NK-92 (cell line): ENCODE data around the gene IFITM10.

Experiments used
- DNase-seq: peaks from one replicate; lab custom pipeline; 2025; ENCODE audit not compliant: unreplicated experiment; lab: John Stamatoyannopoulos, UW

Gene IFITM10

GRCh38 chr11:1763796-1764661, 13.6 kb upstream of the IFITM10 start, which contains the start of gene CTSD:
Gene CTSD, minus strand, starts transcription at chr11:1763927. Its CDS starts 68 bp downstream, at chr11:1763859.
- no peak for DNase-seq

- DNase-seq, result no peak
Observed at GRCh38 chr11:1763336-1763795, 13.0 kb upstream of the IFITM10 start.

GRCh38 chr11:1762537-1763302, 12.3 kb upstream of the IFITM10 start:
- no peak for DNase-seq

GRCh38 chr11:1761857-1762536, 11.6 kb upstream of the IFITM10 start:
- DNase-seq, result no peak

GRCh38 chr11:1761110-1761856, 10.9 kb upstream of the IFITM10 start:
- DNase-seq, result no peak

GRCh38 chr11:1760351-1761109, 10.1 kb upstream of the IFITM10 start:
- no peak for DNase-seq

- no peak for DNase-seq
Observed at GRCh38 chr11:1759851-1760220, 9.4 kb upstream of the IFITM10 start.

- DNase-seq, result no peak
Observed at GRCh38 chr11:1759151-1759850, 8.9 kb upstream of the IFITM10 start.

GRCh38 chr11:1758611-1759150, 8.3 kb upstream of the IFITM10 start:
- DNase-seq, result no peak

GRCh38 chr11:1757861-1758610, 7.6 kb upstream of the IFITM10 start:
- DNase-seq, result no peak

GRCh38 chr11:1756791-1757771, 6.7 kb upstream of the IFITM10 start:
- no peak for DNase-seq

GRCh38 chr11:1755692-1756561, 5.5 kb upstream of the IFITM10 start:
- no peak for DNase-seq

GRCh38 chr11:1755344-1755691, 4.9 kb upstream of the IFITM10 start:
- DNase-seq, result no peak

- no peak for DNase-seq
Observed at GRCh38 chr11:1754376-1755150, 4.2 kb upstream of the IFITM10 start.

GRCh38 chr11:1753929-1754305, 3.5 kb upstream of the IFITM10 start:
- DNase-seq, result no peak
